Ramos (cell line): Measurements from ENCODE around the gene QPCTL.
"Not testable (repeated sequence)": the region's sequence is repeated elsewhere in the genome, so short reads cannot be mapped to it uniquely, and the experiment has no call there.

Source experiments
- in situ Hi-C: fragments of 300-500 bp; cut with MboI; formaldehyde crosslinking; loops from one replicate; pipeline ENCODE4 v1.14.3; 2022; ENCODE audit warnings: low sequenced_read_pairs; ENCODE audit not compliant: unreplicated experiment

Gene QPCTL

DNA sequence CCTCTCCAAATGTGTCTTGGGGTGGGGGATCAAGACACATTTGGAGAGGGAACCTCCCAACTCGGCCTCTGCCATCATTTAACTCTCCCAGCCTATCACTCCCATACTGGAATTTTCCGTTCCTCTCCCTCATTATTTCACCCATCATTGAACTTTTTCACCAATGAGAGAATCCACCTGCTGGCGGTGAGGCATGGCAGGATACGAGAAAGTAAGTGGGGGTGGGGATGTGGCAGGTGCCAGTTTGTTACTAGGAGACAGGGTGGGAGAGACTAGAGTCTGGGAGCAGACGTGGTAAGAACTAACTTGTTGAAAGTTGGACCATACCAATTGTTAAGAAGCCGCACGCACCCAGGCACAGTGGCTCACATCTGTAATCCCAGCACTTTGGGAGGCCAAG, 17.5 kb upstream of the QPCTL start:
- in situ Hi-C loops, result no loop called here

DNA sequence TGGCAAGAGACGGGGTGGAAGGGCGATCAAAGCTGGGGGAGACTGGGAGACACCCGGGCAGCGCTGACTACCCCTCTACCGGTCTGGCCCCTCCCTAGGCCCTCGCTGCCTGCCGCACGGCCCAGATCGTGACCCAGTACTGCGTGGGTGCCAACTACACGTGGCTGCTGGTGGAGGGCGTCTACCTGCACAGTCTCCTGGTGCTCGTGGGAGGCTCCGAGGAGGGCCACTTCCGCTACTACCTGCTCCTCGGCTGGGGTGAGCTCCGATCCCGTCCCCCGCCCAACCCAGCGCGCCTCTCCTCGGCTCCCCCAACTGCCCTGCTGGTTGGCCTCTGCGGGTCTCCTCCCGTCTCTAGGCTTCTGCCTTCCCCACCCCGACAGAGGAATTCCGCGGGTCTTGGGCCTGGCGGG, 15.6 kb upstream of the QPCTL start:
- in situ Hi-C loops, result no loop called here

DNA sequence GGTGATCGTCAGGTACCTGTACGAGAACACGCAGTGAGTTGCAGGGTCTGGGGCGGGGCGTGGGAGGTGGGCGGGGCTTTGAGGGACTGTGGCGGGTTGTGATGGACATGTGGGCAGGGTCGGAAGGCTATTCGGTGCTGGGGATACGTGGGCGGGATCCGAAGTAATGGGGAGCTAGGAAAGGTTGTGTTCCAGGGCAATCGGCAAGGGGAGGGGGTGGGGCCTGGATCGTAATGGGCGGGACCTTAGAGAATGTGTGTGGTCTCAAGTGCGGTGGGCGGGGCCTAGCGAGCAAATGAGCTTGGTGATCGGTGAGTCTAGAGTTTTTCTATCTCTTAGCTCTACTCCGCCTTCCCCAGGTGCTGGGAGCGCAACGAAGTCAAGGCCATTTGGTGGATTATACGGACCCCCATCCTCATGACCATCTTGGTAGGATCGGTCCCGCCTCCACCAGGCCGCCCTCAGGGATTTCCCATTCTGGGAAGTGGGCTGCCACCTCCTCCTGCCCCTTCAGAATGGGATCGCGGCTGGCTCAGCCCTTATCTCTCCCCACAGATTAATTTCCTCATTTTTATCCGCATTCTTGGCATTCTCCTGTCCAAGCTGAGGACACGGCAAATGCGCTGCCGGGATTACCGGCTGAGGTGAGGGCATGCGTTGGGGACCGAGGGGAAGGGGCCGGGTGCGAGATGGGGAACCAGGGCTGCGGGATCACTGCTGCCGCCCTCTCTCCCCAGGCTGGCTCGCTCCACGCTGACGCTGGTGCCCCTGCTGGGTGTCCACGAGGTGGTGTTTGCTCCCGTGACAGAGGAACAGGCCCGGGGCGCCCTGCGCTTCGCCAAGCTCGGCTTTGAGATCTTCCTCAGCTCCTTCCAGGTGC, 14.9 kb upstream of the QPCTL start:
- in situ Hi-C loops, result no loop called here

GRCh38 chr19:45681391-45682015, 11.0 kb upstream of the QPCTL start:
- in situ Hi-C loops, result no loop called here

DNA sequence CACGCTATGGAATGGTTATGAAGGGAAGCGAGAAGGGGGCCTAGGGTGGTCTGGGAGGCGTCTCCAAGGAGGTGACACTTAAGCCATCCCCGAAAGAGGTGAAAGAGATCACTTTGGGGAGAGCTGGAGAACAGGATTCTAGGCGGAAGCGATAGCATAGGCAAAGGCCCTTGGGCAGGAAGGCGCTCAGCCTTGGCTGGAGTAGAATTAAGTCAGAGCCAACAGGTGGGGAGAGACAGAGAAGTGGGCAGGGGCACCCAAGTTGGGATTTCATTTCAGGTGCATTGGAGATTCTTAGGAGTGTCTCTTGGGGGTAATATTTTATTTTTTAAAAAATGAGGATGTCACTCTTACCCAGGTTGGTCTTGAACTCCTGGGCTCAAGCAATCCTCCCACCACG, 10.3 kb upstream of the QPCTL start:
- in situ Hi-C loops, result no loop called here

DNA sequence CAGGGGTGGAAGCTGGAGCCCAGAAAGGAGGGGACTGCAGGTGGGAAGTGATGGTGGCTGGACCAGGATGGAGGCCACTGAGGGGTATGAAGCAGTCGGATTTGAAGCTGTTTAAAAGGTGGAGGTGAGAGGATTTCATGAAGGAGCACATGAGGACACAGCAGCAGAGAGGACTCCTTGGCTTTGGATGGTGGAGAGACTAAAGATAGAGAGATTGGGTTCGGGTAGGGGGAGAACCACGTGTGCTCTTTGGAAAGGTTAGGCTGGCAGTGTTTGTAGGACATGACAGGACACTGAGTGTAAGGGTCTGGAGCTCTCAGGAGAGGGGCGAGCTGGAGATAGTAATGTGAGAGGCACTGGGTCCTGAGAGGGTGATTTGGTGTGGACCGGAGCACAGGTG, 9.6 kb upstream of the QPCTL start:
- in situ Hi-C loops, result no loop called here

DNA sequence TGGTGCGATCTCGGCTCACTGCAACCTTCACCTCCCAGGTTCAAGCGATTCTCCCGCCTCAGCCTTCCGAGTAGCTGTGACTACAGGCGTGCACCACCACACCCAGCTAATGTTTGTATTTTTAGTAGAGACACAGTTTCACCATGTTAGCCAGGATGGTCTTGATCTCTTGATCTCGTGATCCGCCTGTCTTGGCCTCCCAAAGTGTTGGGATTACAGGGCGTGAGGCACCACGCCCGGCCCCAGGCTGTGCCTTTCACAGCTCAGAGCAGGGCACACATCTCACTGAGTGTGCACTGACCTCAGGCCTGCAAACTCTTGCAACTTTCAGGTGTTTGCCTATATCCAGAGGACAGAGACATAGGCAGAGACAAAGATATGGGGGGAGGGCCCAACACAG, 7.4 kb upstream of the QPCTL start:
- in situ Hi-C loops, result not testable (repeated sequence)

- in situ Hi-C loops, result no loop called here
These were observed 4.9 kb upstream of the QPCTL start for GRCh38 chr19:45687599-45687998.

- in situ Hi-C loops, result no loop called here
These were observed 815 bp upstream of the QPCTL start, which contains the start of gene SNRPD2 for GRCh38 chr19:45691516-45692186. Gene SNRPD2 (minus strand): TSS chr19:45691953. CDS start chr19:45691888, 65 bp downstream.

GRCh38 chr19:45693106-45693788, 781 bp downstream of the QPCTL start:
- in situ Hi-C loops, result no loop called here

DNA sequence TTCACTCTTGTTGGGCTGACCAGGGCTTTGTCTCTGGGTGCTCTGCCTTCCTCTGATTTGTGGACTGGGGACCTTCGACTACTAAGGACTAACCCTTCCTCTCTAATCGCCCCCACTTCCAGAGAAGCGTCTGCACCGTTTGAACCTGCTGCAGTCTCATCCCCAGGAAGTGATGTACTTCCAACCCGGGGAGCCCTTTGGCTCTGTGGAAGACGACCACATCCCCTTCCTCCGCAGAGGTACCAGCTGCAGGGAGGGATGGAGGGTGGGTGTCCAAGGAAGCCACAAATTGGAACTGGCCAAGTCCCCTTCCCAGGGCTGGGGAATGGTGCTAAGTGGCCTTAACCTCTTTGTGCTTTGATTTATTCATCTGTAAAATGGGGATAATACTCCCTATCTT, 9.2 kb downstream of the QPCTL start:
- in situ Hi-C loops, result no loop called here

DNA sequence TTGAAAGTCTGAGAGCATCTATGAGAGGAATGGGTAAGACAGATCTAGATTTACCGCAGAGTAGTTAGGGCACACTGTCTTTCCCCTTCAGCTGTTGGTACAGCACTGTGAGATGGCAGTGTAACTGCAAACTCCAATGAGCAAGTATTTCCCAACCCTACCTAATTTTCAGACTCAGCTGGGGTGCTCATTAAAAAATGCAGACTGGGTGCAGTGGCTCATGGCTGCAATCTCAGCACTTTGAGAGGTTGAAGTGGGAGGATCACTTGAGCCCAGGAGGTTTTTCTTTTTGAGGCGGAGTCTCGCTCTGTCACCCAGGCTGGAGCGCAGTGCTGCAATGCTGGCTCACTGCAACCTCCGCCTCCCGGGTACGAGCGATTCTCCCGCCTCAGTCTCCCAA, 12.6 kb downstream of the QPCTL start:
- in situ Hi-C loops, result no loop called here

DNA sequence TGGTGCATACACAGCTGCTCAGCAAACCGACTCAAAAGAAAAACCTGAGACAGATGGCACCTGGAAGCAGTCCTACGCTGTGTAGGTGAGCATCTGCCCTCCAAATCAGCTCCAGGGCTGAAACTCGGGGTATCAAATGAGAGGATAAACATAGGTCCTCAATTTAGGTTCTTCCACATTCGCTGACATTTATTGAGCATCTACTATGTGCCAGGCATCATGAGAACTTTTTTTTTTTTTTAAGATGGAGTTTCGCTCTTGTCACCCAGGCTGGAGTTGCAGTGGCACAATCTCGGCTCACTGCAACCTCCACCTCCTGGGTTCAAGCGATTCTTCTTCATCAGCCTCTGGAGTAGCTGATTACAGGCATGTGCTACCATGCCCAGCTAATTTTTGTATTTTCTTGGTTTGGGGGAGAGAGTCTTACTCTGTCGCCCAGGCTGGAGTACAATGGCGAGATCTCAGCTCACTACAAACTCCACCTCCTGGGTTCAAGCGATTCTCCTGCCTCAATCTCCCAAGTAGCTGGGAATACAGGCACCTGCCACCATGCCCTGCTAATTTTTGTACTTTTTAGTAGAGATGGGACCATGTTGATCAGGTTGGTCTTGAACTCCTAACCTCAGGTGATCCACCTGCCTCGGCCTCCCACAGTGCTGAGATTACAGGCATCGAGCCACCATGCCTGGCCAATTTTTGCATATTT, 13.4 kb downstream of the QPCTL start:
- in situ Hi-C loops, result no loop called here

- in situ Hi-C loops, result no loop called here
These were observed 18.1 kb downstream of the QPCTL start for GRCh38 chr19:45710356-45711130.

DNA sequence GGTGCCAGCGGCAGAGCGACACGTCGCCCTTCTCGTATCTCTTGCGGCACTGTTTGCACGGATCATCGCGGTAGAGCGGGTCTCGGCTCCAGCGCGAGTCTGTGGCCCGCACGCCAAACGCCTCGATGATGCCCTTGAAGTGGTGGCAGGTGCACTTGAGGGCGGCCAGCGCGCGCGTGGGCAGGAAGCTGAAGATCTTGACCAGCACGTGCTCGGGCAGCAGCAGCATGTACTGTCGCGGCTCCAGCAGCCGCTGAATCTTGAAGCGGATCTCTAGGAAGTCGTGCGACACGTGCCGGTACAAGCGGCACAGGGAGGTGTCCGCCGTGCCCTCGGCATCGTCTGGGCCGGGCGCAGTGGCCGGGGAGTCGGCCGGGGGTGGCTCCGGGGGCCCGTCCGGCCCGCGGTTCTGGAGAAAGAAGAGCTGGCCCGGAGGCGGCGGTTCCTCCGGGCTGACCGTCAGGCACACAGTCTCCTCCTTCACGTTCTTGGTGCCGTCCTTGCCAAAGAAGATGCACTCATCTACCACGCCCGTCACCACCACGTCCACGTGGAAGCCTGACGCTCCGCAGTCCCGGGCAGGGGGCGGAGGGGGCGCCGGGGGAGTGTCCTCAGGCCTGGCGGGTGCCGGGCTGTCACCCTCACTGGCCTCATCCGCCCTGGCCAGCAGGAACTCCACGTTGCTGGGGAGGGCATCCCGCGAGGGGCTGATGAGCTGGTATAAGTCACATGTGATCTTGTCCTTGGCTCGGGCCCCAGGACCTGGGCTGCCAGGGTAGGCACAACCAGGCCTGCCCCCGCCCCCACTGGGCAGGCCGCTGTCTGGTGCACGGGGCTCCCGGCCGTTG, 19.6 kb downstream of the QPCTL start:
- in situ Hi-C loops, result no loop called here

- in situ Hi-C loops, result no loop called here
These were observed 20.2 kb downstream of the QPCTL start for GRCh38 chr19:45712699-45713067.

- in situ Hi-C loops, result no loop called here
These were observed 20.7 kb downstream of the QPCTL start for GRCh38 chr19:45713141-45713540.

DNA sequence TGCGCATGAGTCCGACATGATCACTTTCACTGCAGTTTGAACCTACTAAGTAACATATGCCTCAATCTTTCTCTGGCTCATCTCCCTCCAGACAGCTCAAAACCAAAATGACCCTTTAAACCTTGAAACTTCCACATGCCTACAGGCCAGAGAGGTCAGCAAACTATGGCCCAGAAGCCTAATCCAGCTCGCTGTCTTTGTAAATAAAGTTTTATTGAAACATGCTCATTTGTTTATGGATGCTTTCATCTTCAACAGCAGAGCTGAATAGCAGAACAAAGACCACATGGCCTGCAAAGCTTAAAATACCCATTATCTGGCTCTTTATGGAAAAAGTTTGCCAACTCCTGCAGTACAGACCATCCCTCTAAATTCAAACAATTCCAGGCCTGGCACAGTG, 22.7 kb downstream of the QPCTL start:
- in situ Hi-C loops, result no loop called here
